Activated CD4-positive, alpha-beta T cell treated with anti-CD3 and anti-CD28 coated beads, Interleukin-2, amount 50 U/mL, for 48 hours (primary cell): ENCODE results near the gene BTBD1.
A peak's percentile ranks its signal among the peaks of the same experiment; 100 is the strongest.
"Not testable (repeated sequence)": the region's sequence is repeated elsewhere in the genome, so short reads cannot be mapped to it uniquely, and the experiment has no call there.

Experiments
- DNase-seq, 2 experiments: peaks; one replicate each; pipeline ENCODE4 v3.0.0-alpha.2; 2020

The BTBD1 gene

GRCh38 chr15:83092309-83092976, 25.4 kb upstream of the BTBD1 start:
- no peak for DNase-seq

GRCh38 chr15:83091965-83092308, 24.9 kb upstream of the BTBD1 start:
- not testable (repeated sequence) for DNase-seq

DNA sequence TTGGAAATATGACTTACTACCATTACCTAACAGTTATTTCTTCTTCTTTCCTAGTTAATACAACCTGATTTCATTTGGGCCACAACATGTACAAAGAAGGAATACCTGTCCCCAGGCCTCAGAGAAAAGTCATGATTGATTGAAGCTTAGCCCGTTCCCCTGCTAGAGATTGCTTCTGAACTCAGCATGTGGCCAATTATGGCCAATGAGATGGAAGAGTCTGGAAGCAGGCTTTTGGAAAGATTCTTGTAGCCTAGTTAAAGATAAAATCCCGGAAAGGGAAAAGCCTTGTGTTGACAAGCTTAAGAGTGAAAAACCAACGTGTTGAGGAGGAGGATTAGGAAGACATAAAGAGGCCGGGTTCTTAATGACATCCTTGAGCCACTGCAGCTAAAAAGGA, 23.4 kb upstream of the BTBD1 start:
- DNase-seq: no peak

DNA sequence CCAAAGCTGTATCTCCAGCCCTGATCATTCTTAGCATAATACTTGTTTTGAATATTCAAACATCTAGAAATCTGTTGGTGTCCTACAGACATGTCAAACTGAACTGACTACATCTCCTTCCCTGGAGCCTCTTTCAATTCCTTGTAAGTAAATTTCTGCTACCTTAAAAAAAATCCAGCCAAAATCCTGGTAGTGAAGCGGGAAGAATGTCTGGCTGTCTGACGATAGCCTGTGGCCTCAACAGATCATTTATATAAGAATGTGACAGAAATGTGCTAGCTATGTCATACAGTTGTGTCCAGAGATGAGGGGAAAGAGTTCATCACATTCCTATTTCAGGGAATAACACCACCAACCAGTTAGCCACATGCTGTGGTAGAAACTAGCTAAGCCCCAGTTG, 21.8 kb upstream of the BTBD1 start:
- no peak for DNase-seq

GRCh38 chr15:83087576-83087975, 20.5 kb upstream of the BTBD1 start:
- DNase-seq: no peak

DNA sequence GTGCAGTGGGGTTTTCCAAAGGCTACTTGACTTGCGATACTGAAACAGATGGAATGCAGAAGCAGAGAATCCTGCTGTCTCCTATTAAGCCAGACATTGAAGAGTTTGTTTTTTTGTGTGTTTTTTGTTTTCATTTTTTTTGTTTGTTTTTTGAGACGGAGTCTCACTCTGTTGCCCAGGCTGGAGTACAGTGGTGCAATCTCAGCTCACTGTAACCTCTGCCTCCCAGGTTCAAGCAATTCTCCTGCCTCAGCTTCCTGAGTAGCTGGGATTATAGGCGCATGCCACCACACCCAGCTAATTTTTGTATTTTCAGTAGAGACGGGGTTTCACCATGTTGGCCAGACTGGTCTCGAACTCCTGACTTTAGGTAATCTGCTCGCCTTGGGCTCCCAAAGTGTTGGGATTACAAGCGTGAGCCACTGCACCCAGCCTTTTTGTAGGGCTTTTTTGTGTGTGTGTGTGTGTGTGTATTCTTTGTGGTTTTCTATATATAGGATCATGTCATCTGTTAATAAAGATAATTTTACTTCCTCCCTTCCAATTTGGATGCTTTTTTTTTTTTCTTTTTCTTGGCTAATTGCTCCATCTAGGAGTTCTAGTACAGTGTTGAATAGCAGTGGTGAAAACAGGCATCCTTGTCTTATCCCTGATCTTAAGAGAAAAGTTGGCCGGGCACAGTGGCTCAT, 19.0 kb upstream of the BTBD1 start:
- DNase-seq: not testable (repeated sequence)

DNA sequence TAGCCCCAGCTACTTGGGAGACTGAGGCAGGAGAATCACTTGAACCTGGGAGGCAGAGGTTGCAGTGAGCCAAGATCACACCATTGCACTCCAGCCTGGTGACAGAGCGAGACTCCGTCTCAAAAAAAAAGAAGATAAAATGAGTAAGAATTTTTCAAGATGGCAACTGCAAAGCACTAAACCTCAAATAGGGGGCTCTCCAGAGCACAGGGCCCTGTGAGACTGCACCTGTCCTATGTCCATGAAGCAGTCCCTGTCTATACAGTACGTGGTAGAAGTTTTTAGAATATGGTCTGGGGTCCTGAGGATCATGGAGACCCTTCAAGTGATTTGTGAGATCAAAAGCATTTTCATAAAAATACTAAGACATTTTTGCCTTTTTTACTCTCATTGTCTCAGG, 18.4 kb upstream of the BTBD1 start:
- not testable (repeated sequence) for DNase-seq

GRCh38 chr15:83082730-83083386, 15.8 kb upstream of the BTBD1 start:
- DNase-seq: no peak

- no peak for DNase-seq
Observed at GRCh38 chr15:83081256-83082014, 14.4 kb upstream of the BTBD1 start.

DNA sequence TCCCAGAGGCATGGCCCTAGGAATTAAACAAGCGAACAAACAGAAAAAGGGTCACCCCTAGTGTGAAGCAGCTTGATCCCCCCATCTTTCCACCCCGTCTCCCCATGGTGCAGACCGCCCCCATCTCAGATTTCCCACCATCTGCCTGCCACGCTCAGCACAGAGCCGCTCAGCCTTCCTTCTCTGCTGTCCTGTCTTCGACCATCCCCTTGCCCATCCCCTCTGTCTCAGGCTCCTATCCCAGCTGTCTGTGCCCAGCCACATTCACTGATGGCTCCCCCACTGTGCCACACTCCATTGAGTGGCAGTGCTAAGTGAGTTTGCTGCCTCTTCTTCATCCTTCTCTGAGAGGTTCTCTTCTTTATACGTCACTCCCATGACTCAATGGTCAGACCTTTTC, 11.7 kb upstream of the BTBD1 start:
- no peak for DNase-seq

DNA sequence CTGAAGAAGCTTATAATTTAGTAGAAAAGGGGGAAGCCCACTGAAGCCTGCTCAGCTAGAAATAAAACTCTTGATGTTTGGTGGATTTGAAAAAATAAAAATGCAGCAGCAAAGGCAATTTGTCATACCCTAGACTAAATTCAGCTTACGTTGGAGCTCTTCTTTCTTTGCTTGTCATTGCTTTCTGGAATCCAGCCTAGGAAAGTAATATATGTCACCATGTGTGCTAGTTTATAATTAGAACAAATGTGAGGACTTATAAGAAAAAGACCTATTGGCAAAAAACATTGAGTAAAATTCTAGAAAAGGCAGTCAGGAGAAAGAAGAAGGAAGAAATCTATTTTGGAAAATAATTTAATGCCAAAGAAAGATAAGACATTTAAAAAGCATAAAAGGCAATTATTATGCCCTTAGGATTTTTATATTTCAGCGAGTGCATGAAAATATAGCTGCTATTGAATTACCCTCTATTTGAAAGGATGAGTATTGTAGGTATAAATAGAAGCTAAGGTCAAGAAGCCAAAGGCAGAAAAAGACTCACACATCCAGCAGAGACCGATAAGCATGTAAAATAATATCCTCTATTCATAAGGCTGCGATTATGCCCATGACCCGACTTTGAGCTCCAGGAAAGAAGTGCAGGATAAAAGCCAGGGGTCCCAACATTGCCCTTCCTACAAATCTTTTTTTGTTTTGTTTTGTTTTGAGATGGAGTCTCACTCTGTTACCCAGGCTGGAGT, 10.6 kb upstream of the BTBD1 start:
- DNase-seq: no peak

GRCh38 chr15:83069211-83069642, 2.2 kb upstream of the BTBD1 start:
- peak; percentile 10 to 29 for DNase-seq

GRCh38 chr15:83068054-83068453, 1.0 kb upstream of the BTBD1 start:
- no peak for DNase-seq

- no peak for DNase-seq
Observed at GRCh38 chr15:83067638-83067962, 548 bp upstream of the BTBD1 start.

- DNase-seq: peak; percentile 7 to 14
Observed at GRCh38 chr15:83066034-83066733, 868 bp downstream of the BTBD1 start.

GRCh38 chr15:83065431-83065830, 1.6 kb downstream of the BTBD1 start:
- no peak for DNase-seq

GRCh38 chr15:83064859-83065258, 2.2 kb downstream of the BTBD1 start:
- no peak for DNase-seq

GRCh38 chr15:83063551-83063950, 3.5 kb downstream of the BTBD1 start:
- no peak for DNase-seq

DNA sequence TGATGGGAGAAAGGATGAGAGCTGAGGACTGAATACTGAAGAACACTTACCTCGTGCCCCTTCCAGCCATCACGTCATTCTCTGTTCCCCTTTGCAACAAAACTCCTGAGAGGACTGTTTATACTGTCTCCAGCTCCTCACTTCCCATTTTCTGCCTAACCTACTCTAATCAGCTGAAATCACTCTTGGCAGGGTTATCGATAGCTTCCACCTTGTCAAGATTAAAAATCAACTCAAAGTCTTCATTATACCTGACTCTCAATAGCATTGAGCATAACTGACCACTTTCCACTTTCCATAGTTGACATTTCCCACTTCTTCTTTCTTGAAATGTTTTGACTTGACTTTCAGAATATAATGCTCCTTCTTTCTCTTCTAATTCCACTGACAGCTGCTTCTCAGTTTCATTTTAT, 4.3 kb downstream of the BTBD1 start:
- DNase-seq: no peak

DNA sequence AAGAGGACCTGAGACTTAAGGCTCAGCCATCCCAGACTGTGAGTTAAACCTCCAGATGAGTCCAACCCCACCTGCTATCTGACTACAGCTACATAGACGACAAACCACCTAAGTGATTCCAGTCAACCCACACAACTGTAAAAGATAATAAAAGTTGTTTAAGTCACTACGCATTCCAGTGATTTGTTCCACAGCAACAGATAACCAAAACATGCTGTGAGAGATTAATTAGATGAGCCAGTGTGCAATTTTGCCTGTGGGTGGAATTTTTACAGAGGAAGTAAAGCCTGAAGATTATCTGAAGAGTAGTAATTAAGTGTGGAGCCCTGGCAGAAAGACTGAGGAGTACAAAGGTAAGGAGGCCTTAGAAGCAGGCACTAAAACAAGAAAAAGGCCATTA, 5.4 kb downstream of the BTBD1 start:
- no peak for DNase-seq

DNA sequence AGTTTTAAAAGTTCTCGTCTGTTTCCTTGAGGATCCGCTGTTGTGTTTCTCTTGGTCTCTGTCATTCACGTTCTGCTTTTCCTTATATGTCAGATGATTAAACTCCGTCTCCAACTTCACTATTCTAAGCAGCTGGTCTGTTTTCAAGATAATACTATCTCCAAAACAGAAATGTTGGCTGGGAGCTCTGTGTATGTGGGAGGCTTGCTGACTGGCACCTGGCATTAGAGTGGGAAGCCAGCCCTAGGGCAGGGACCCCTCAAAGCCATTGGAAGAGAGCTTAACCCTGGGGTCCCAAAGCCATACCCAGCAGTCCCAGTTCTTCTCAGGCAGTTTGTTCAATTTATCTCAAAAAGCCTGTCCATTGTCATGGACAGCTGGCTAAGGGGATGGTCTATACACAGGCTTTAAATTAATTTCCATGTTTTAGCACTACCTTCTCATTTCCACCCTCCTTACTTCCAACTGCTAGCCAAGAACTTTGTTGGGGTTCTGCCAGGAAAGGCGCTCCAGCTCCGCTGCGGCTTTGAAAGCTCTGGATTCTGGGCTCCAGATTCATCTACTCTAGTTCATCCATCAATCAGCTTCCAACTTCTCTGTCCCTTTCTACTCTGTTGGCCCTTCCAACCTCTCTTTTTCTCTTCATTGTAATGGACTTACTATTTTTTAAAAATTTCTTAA, 9.2 kb downstream of the BTBD1 start:
- no peak for DNase-seq

GRCh38 chr15:83057002-83057401, 10.1 kb downstream of the BTBD1 start:
- DNase-seq: no peak
